Esophagus squamous epithelium (tissue), 5 donors: Measurements from ENCODE around the gene PRKN. TPM values are rescaled to one million over a fixed set of nuclear protein-coding genes. Genes with fewer than 3 reads are reported as not detected.
A peak's percentile ranks its signal among the peaks of the same experiment; 100 is the strongest.

Experiments
- DNase-seq: peaks from one replicate; lab custom pipeline; 2025; lab: John Stamatoyannopoulos, UW
- H3K27ac ChIP-seq, 4 donors: fragments of 200-600 bp; sonication (generic); one replicate each; pipeline ENCODE4 v1.5.1; 2016 to 2019; ENCODE audit warnings: mild to moderate bottlenecking in 1 of 4
- H3K27me3 ChIP-seq, 4 donors: fragments of 200-600 bp; sonication (generic); 1 replicate in 3 of 4; 2 replicates in 1 of 4; pipeline versions ENCODE4 v1.5.1 to v1.6.0; 2017 to 2021; ENCODE audit warnings: antibody characterized with exemption in 1 of 4
- H3K36me3 ChIP-seq, 3 donors: fragments of 200-600 bp; sonication (generic); one replicate each; pipeline ENCODE4 v1.5.1; 2016 to 2019
- H3K4me1 ChIP-seq, 3 donors: fragments of 200-600 bp; sonication (generic); one replicate each; pipeline ENCODE4 v1.5.1; 2017 to 2019
- H3K4me3 ChIP-seq, 4 donors: fragments of 200-600 bp; sonication (generic); 1 replicate in 3 of 4; 2 replicates in 1 of 4; pipeline ENCODE4 v1.5.1; 2016 to 2019; ENCODE audit warnings: mild to moderate bottlenecking in 2 of 4, moderate library complexity in 1 of 4
- H3K9me3 ChIP-seq, 3 donors: fragments of 200-600 bp; sonication (generic); one replicate each; pipeline ENCODE4 v1.5.1; 2016 to 2019
- POLR2A ChIP-seq, 4 donors: fragments of 450-650 bp; IDR thresholded peaks; one replicate each; pipeline ENCODE4 v1.6.1; 2017; ENCODE audit warnings: antibody characterized with exemption in 4 of 4, mild to moderate bottlenecking in 4 of 4, moderate library complexity in 3 of 4
- WGBS, 2 donors: methylation state at CpG; one replicate each; pipeline ENCODE4 v1.1.5; 2018; 5-methylcytosine and 5-hydroxymethylcytosine counted together
- intact Hi-C: fragments of 100-400 bp; cut with DNase I; formaldehyde crosslinking; loops from one replicate; pipeline ENCODE4 v1.15.0; 2022
- total RNA-seq, 4 donors: library from RNA; depleted of rRNA; stranded (reverse); fragments of >200 nt; gene quantifications; one replicate each; pipeline ENCODE4 v1.1.0, GENCODE V29; 2016
- TF ChIP-seq, protein P1 (sequence below), 6 experiments: fragments of 450-650 bp in 4 of 6; fragments of 200-600 bp in 2 of 6; sonication (generic) in 2 of 6; IDR thresholded peaks; one replicate each; pipeline ENCODE4 v1.5.1; 2016 to 2019; ENCODE audit warnings: antibody characterized with exemption in 6 of 6, mild to moderate bottlenecking in 4 of 6, moderate library complexity in 4 of 6
- donor health status: DM: yes; HTN: yes; CAD: no.

Gene PRKN
- total RNA-seq, 4 donors from 2014 or later: 0.70 to 5.5 (median 2.2) TPM

DNA sequence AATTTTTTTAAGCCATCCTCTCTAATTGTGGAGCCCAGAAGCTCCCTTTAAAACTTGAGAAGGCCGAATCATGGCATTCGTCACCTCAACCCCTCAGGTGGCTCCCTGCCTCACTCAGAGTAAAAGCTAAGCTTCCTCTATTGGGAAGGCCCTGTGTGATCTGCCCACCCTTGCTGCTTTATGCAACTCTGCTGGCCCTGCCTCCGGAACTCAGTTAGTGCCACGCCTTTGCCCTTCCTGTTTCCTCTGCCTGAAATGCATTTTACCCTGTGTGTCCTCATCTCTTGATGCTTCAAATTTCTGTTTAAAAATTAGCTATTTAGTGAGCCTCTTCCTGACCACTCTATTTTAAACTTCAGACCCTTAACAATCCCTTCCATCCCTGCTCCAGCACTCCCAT lies 5.9 kb upstream of the PRKN start:
- no peaks in the 10 kb centered on the region for H3K36me3 ChIP-seq
- no peak for TF ChIP-seq POLR2A (IDR thresholded peaks at IDR 0.05)
- TF ChIP-seq, protein P1, sequence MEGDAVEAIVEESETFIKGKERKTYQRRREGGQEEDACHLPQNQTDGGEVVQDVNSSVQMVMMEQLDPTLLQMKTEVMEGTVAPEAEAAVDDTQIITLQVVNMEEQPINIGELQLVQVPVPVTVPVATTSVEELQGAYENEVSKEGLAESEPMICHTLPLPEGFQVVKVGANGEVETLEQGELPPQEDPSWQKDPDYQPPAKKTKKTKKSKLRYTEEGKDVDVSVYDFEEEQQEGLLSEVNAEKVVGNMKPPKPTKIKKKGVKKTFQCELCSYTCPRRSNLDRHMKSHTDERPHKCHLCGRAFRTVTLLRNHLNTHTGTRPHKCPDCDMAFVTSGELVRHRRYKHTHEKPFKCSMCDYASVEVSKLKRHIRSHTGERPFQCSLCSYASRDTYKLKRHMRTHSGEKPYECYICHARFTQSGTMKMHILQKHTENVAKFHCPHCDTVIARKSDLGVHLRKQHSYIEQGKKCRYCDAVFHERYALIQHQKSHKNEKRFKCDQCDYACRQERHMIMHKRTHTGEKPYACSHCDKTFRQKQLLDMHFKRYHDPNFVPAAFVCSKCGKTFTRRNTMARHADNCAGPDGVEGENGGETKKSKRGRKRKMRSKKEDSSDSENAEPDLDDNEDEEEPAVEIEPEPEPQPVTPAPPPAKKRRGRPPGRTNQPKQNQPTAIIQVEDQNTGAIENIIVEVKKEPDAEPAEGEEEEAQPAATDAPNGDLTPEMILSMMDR (IDR thresholded peaks at IDR 0.05): no peak
- H3K27me3 ChIP-seq: no peaks in the 10 kb centered on the region
- no peak for DNase-seq
- H3K4me1 ChIP-seq: no peaks in the 10 kb centered on the region
- WGBS, 2 donors: 77% methylated on average over 4 of the region's 4 CpGs
- no peak overlapping the region for H3K4me3 ChIP-seq
- H3K27ac ChIP-seq: no peak overlapping the region
- intact Hi-C loops: no loop called here
- H3K9me3 ChIP-seq: no peaks in the 10 kb centered on the region

DNA sequence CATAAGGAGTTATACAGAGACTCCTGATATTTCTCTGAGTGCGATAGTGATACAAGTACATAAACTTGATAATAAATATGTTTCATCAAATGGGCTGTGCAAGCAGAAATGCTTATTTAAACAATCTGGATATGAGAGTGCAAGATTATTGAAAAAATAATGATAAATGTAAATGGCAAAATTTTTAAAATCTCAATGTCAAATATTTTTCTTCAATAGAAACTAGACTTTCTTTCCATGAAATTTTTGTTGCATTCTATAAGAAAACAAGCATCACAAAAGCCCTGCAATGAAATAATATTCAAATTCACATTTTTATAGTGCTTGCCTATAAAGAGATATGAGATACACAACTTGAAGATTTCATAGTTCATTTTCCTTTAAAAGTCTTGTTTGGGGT lies 2.9 kb upstream of the PRKN start:
- TF ChIP-seq, protein P1 (IDR thresholded peaks at IDR 0.05): no peak
- no peak for TF ChIP-seq POLR2A (IDR thresholded peaks at IDR 0.05)

DNA sequence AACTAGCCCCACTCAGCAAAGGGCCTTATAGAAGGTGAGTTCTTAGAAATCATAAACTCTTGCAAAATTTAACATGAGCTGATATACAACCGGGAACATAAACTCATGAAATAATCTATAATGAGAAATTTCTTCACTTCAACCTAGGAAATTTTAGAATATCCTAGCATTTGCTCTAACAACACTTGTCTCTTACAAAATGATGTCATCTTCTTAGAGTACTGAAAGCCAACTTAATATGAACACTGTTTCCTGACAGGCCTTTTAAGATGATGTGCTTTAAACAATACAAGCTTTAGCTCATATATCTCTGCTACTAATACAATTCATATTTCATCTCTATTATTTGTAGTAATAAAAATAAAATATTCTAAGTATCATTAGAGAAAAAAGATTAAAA lies 1.1 kb upstream of the PRKN start:
- no peaks in the 10 kb centered on the region for H3K9me3 ChIP-seq
- 83 to 93% methylated on average over 1 of the region's 1 CpG for WGBS, 2 donors

More for the DNA sequence above, 2.9 kb upstream of the PRKN start:
- peaks cover 0 to 20% (median 3%) of the 10 kb centered on the region in 3 donors for H3K4me1 ChIP-seq
- no peaks in the 10 kb centered on the region for H3K9me3 ChIP-seq
- H3K27ac ChIP-seq: no peak overlapping the region
- H3K27me3 ChIP-seq: no peaks in the 10 kb centered on the region
- 84 to 95% methylated on average over 1 of the region's 1 CpG for WGBS, 2 donors
- intact Hi-C loops: no loop called here
- no peak overlapping the region for H3K4me3 ChIP-seq
- DNase-seq: no peak
- H3K36me3 ChIP-seq: no peaks in the 10 kb centered on the region

GRCh38 chr6:162728197-162728596 lies 631 bp upstream of the PRKN start:
- Histone ChIP-seq H3K27me3 (no peaks in the 10 kb centered on the region), H3K36me3 (no peaks in the 10 kb centered on the region), H3K4me1 (peaks cover 0 to 20% (median 3%) of the 10 kb centered on the region in 3 donors), H3K27ac (peak overlapping the region; percentile 37 to 96 (median 71)), H3K4me3 (peak overlapping the region; percentile 70 to 95 (median 86)), H3K9me3 (no peaks in the 10 kb centered on the region)
- no peak for TF ChIP-seq POLR2A (IDR thresholded peaks at IDR 0.05)
- TF ChIP-seq, protein P1 (IDR thresholded peaks at IDR 0.05): no peak
- no peak for DNase-seq
- intact Hi-C loops: no loop called here
- WGBS, 2 donors: 25 to 29% methylated on average over 6 to 7 of the region's 7 CpGs

More for the DNA sequence above, 1.1 kb upstream of the PRKN start:
- DNase-seq: no peak
- Histone ChIP-seq H3K27me3 (no peaks in the 10 kb centered on the region), H3K36me3 (no peaks in the 10 kb centered on the region), H3K27ac (peak overlapping the region in 2 of 4 donors; percentile 85 to 96), H3K4me3 (no peak overlapping the region), H3K4me1 (peaks cover 0 to 20% (median 3%) of the 10 kb centered on the region in 3 donors)
- TF ChIP-seq POLR2A (IDR thresholded peaks at IDR 0.05): no peak
- TF ChIP-seq, protein P1 (IDR thresholded peaks at IDR 0.05): no peak
- intact Hi-C loops: no loop called here

- no peaks in the 10 kb centered on the region for H3K36me3 ChIP-seq
- H3K9me3 ChIP-seq: no peaks in the 10 kb centered on the region
- peak overlapping the region; percentile 70 to 95 (median 86) for H3K4me3 ChIP-seq
- H3K27ac ChIP-seq: peak overlapping the region; percentile 85 to 96 (median 92)
- intact Hi-C loops: no loop called here
- no peak for DNase-seq
- no peak for TF ChIP-seq POLR2A (IDR thresholded peaks at IDR 0.05)
- TF ChIP-seq, protein P1 (IDR thresholded peaks at IDR 0.05): no peak
- 9 to 19% methylated on average over 4 of the region's 13 CpGs for WGBS, 2 donors
- H3K4me1 ChIP-seq: peaks cover 0 to 20% (median 3%) of the 10 kb centered on the region in 3 donors
- H3K27me3 ChIP-seq: no peaks in the 10 kb centered on the region
Observed at GRCh38 chr6:162726947-162727321, 632 bp downstream of the PRKN start.
